ENCODE measurements around the gene SH3RF1.

The SH3RF1 gene

GRCh38 chr4:169116270-169116901, 154.4 kb downstream of the SH3RF1 start:
- H3K27ac Mint-ChIP-seq, result no peak overlapping the region
- DNase-seq (ENCODE audit: low spot score), result no peak
- H3K9me3 Mint-ChIP-seq, result no peaks in the 10 kb centered on the region
- no peaks in the 10 kb centered on the region for H3K27me3 Mint-ChIP-seq (ENCODE audit: low read depth)
- no peaks in the 10 kb centered on the region for H3K36me3 Mint-ChIP-seq (ENCODE audit: low read depth)
- H3K4me1 Mint-ChIP-seq (ENCODE audit: low read depth), result no peaks in the 10 kb centered on the region
- no peak overlapping the region for H3K4me3 Mint-ChIP-seq

GRCh38 chr4:169115897-169116254, 154.9 kb downstream of the SH3RF1 start:
- Mint-ChIP-seq H3K27ac (no peak overlapping the region), H3K4me1 (ENCODE audit: low read depth) (no peaks in the 10 kb centered on the region), H3K27me3 (ENCODE audit: low read depth) (no peaks in the 10 kb centered on the region), H3K9me3 (no peaks in the 10 kb centered on the region), H3K4me3 (no peak overlapping the region), H3K36me3 (ENCODE audit: low read depth) (no peaks in the 10 kb centered on the region)
- DNase-seq (ENCODE audit: low spot score), result no peak

- no peaks in the 10 kb centered on the region for H3K9me3 Mint-ChIP-seq
- DNase-seq (ENCODE audit: low spot score), result no peak
Measured at GRCh38 chr4:169115144-169115896, 155.4 kb downstream of the SH3RF1 start.

GRCh38 chr4:169114341-169114974, 156.3 kb downstream of the SH3RF1 start:
- Mint-ChIP-seq H3K9me3 (no peaks in the 10 kb centered on the region), H3K27ac (no peak overlapping the region)
- no peak for DNase-seq (ENCODE audit: low spot score)

More at GRCh38 chr4:169115144-169115896, 155.4 kb downstream of the SH3RF1 start:
- Mint-ChIP-seq H3K4me1 (ENCODE audit: low read depth) (no peaks in the 10 kb centered on the region), H3K27me3 (ENCODE audit: low read depth) (no peaks in the 10 kb centered on the region), H3K4me3 (no peak overlapping the region), H3K36me3 (ENCODE audit: low read depth) (no peaks in the 10 kb centered on the region), H3K27ac (no peak overlapping the region)

GRCh38 chr4:169110633-169111032, 160.1 kb downstream of the SH3RF1 start:
- no peaks in the 10 kb centered on the region for H3K36me3 Mint-ChIP-seq (ENCODE audit: low read depth)
- no peaks in the 10 kb centered on the region for H3K4me1 Mint-ChIP-seq (ENCODE audit: low read depth)
- H3K4me3 Mint-ChIP-seq, result no peak overlapping the region
- H3K27me3 Mint-ChIP-seq (ENCODE audit: low read depth), result no peaks in the 10 kb centered on the region
- H3K27ac Mint-ChIP-seq, result no peak overlapping the region
- DNase-seq (ENCODE audit: low spot score), result no peak
- no peaks in the 10 kb centered on the region for H3K9me3 Mint-ChIP-seq

More at GRCh38 chr4:169114341-169114974, 156.3 kb downstream of the SH3RF1 start:
- no peaks in the 10 kb centered on the region for H3K36me3 Mint-ChIP-seq (ENCODE audit: low read depth)
- no peaks in the 10 kb centered on the region for H3K4me1 Mint-ChIP-seq (ENCODE audit: low read depth)
- H3K4me3 Mint-ChIP-seq, result no peak overlapping the region
- H3K27me3 Mint-ChIP-seq (ENCODE audit: low read depth), result no peaks in the 10 kb centered on the region

- Mint-ChIP-seq H3K36me3 (ENCODE audit: low read depth) (no peaks in the 10 kb centered on the region), H3K27me3 (ENCODE audit: low read depth) (no peaks in the 10 kb centered on the region), H3K4me3 (no peak overlapping the region), H3K4me1 (ENCODE audit: low read depth) (no peaks in the 10 kb centered on the region), H3K9me3 (no peaks in the 10 kb centered on the region), H3K27ac (no peak overlapping the region)
- DNase-seq (ENCODE audit: low spot score), result no peak
Measured at GRCh38 chr4:169109035-169109675, 161.6 kb downstream of the SH3RF1 start.

- DNase-seq (ENCODE audit: low spot score), result no peak
- Mint-ChIP-seq H3K27me3 (ENCODE audit: low read depth) (no peaks in the 10 kb centered on the region), H3K9me3 (no peaks in the 10 kb centered on the region), H3K4me3 (no peak overlapping the region), H3K36me3 (ENCODE audit: low read depth) (no peaks in the 10 kb centered on the region), H3K4me1 (ENCODE audit: low read depth) (no peaks in the 10 kb centered on the region), H3K27ac (no peak overlapping the region)
Measured at GRCh38 chr4:169108303-169108702, 162.5 kb downstream of the SH3RF1 start.

- Mint-ChIP-seq H3K27me3 (ENCODE audit: low read depth) (no peaks in the 10 kb centered on the region), H3K27ac (no peak overlapping the region), H3K9me3 (no peaks in the 10 kb centered on the region), H3K4me3 (no peak overlapping the region), H3K4me1 (ENCODE audit: low read depth) (no peaks in the 10 kb centered on the region), H3K36me3 (ENCODE audit: low read depth) (no peaks in the 10 kb centered on the region)
- no peak for DNase-seq (ENCODE audit: low spot score)
Measured at GRCh38 chr4:169107528-169107927, 163.2 kb downstream of the SH3RF1 start.

- Mint-ChIP-seq H3K36me3 (ENCODE audit: low read depth) (no peaks in the 10 kb centered on the region), H3K27me3 (ENCODE audit: low read depth) (no peaks in the 10 kb centered on the region), H3K4me1 (ENCODE audit: low read depth) (no peaks in the 10 kb centered on the region), H3K9me3 (no peaks in the 10 kb centered on the region), H3K27ac (no peak overlapping the region), H3K4me3 (no peak overlapping the region)
- DNase-seq (ENCODE audit: low spot score), result no peak
Measured at GRCh38 chr4:169106696-169107229, 164.0 kb downstream of the SH3RF1 start.

DNA sequence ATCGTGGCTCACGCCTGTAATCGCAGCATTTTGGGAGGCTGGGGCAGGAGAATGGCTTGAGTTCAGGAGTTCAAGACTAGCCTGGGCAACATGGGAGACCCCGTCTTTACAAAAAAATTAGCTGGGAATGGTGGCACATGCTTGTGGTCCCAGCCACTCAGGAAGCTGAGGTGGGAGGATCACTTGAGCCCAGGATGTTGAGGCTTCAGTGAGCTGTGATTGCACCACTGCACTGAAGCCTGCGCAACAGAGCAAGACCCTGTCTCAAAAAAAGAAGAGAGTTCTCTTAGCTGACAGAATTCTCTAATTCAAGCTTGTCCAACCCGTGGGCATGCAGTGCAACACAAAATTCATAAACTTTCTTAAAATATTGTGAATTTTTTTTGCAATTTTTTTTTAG, 165.1 kb downstream of the SH3RF1 start:
- H3K27me3 Mint-ChIP-seq (ENCODE audit: low read depth), result no peaks in the 10 kb centered on the region
- H3K4me1 Mint-ChIP-seq (ENCODE audit: low read depth), result no peaks in the 10 kb centered on the region
- H3K4me3 Mint-ChIP-seq, result no peak overlapping the region
- H3K27ac Mint-ChIP-seq, result no peak overlapping the region
- no peaks in the 10 kb centered on the region for H3K36me3 Mint-ChIP-seq (ENCODE audit: low read depth)
- no peak for DNase-seq (ENCODE audit: low spot score)
- no peaks in the 10 kb centered on the region for H3K9me3 Mint-ChIP-seq

GRCh38 chr4:169103966-169104412, 166.8 kb downstream of the SH3RF1 start:
- no peak overlapping the region for H3K27ac Mint-ChIP-seq
- H3K9me3 Mint-ChIP-seq, result no peaks in the 10 kb centered on the region

GRCh38 chr4:169102026-169102425, 168.7 kb downstream of the SH3RF1 start:
- no peak overlapping the region for H3K4me3 Mint-ChIP-seq
- no peaks in the 10 kb centered on the region for H3K9me3 Mint-ChIP-seq
- DNase-seq (ENCODE audit: low spot score), result no peak
- no peaks in the 10 kb centered on the region for H3K36me3 Mint-ChIP-seq (ENCODE audit: low read depth)
- H3K27me3 Mint-ChIP-seq (ENCODE audit: low read depth), result no peaks in the 10 kb centered on the region
- no peak overlapping the region for H3K27ac Mint-ChIP-seq
- no peaks in the 10 kb centered on the region for H3K4me1 Mint-ChIP-seq (ENCODE audit: low read depth)

More at GRCh38 chr4:169103966-169104412, 166.8 kb downstream of the SH3RF1 start:
- no peaks in the 10 kb centered on the region for H3K4me1 Mint-ChIP-seq (ENCODE audit: low read depth)
- no peak for DNase-seq (ENCODE audit: low spot score)
- no peaks in the 10 kb centered on the region for H3K36me3 Mint-ChIP-seq (ENCODE audit: low read depth)
- H3K4me3 Mint-ChIP-seq, result no peak overlapping the region
- H3K27me3 Mint-ChIP-seq (ENCODE audit: low read depth), result no peaks in the 10 kb centered on the region

DNA sequence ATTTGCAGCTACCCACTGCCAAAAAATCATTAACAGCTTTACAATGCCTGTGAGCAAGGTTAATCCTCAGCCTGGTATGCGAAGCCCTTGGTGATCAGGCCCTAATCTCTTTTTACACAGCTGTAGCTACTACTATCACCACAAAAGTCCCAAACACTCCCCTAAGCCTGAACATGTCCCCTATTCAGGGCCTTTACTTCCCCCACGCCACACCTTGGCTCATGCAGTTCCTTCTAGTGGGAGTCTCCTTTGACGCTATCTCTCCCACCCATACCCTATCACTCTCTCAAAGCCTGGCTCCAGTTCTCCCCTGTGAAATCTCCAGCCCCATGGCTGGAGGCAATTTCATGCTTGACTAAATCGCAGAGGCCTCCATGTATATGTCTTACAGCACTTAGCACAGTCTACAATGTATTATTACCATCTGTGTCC, 170.1 kb downstream of the SH3RF1 start:
- no peak for DNase-seq (ENCODE audit: low spot score)
- H3K27ac Mint-ChIP-seq, result no peak overlapping the region
- H3K36me3 Mint-ChIP-seq (ENCODE audit: low read depth), result no peaks in the 10 kb centered on the region
- H3K4me3 Mint-ChIP-seq, result no peak overlapping the region
- no peaks in the 10 kb centered on the region for H3K4me1 Mint-ChIP-seq (ENCODE audit: low read depth)
- no peaks in the 10 kb centered on the region for H3K9me3 Mint-ChIP-seq
- no peaks in the 10 kb centered on the region for H3K27me3 Mint-ChIP-seq (ENCODE audit: low read depth)

DNA sequence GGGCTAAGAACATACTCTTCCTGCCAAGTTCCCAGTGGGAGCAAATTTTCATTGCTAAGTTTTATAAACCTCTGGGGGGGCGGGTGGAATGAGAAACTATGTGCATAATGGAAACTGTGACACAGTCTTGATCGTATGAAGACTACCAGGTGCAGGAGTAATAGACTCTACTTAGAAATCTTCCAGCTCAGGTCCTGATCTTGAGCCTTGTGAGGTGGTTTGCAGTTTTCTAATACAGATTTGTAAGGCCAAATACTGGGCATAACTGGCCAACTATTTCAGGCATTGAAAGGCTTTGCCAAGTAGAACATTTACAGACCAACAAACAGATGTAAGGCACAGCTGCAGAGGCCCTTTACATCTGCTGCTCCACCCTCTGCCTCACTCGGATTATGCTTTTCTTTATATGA, 171.0 kb downstream of the SH3RF1 start:
- Mint-ChIP-seq H3K36me3 (ENCODE audit: low read depth) (no peaks in the 10 kb centered on the region), H3K27me3 (ENCODE audit: low read depth) (no peaks in the 10 kb centered on the region), H3K27ac (no peak overlapping the region), H3K9me3 (no peaks in the 10 kb centered on the region), H3K4me1 (ENCODE audit: low read depth) (no peaks in the 10 kb centered on the region), H3K4me3 (no peak overlapping the region)
- DNase-seq (ENCODE audit: low spot score), result no peak

Measured in T-helper 2 cell treated with Interferon-gamma antibody and Interleukin-4, amounts not matched to agents 5 μg/mL and 100 μg/mL, for 36 hours (primary cell).